GM21737 (cell line): ENCODE measurements around the gene AMACR.

Experiments
- ATAC-seq: cut with Tn5 transposase; IDR thresholded peaks from one replicate; pipeline ENCODE4 v1.9.1; 2021; ENCODE audit warnings: mild to moderate bottlenecking, moderate library complexity; ENCODE audit not compliant: unreplicated experiment

The AMACR gene

GRCh38 chr5:34007621-34008600, at the start of gene AMACR:
Gene AMACR, minus strand, starts transcription at chr5:34008050. Its CDS starts 31 bp downstream, at chr5:34008019.
- ATAC-seq, result peak; percentile 95

- no peak for ATAC-seq
Measured at GRCh38 chr5:34057569-34057968, 49.7 kb upstream of the AMACR start.

GRCh38 chr5:34057118-34057517, 49.3 kb upstream of the AMACR start:
- no peak for ATAC-seq

- ATAC-seq, result no peak
Measured at GRCh38 chr5:34055667-34056066, 47.8 kb upstream of the AMACR start.

GRCh38 chr5:34054400-34054729, 46.5 kb upstream of the AMACR start:
- no peak for ATAC-seq

- no peak for ATAC-seq
Measured at GRCh38 chr5:34053571-34054399, 45.9 kb upstream of the AMACR start.

GRCh38 chr5:34053133-34053532, 45.3 kb upstream of the AMACR start:
- ATAC-seq, result no peak

- no peak for ATAC-seq
Measured at GRCh38 chr5:34051374-34051980, 43.6 kb upstream of the AMACR start.

GRCh38 chr5:34047774-34048572, 40.1 kb upstream of the AMACR start:
- no peak for ATAC-seq

- ATAC-seq, result no peak
Measured at GRCh38 chr5:34047143-34047542, 39.3 kb upstream of the AMACR start.

- ATAC-seq, result no peak
Measured at GRCh38 chr5:34045996-34046395, 38.1 kb upstream of the AMACR start.

- no peak for ATAC-seq
Measured at GRCh38 chr5:34045023-34045422, 37.2 kb upstream of the AMACR start.

- ATAC-seq, result no peak
Measured at GRCh38 chr5:34043099-34043876, 35.4 kb upstream of the AMACR start, which contains the start of gene C1QTNF3. Gene C1QTNF3, minus strand, starts transcription at chr5:34043213. Its CDS starts 88 bp downstream, at chr5:34043125.

- no peak for ATAC-seq
Measured at GRCh38 chr5:34042321-34042720, 34.5 kb upstream of the AMACR start.

- ATAC-seq, result no peak
Measured at GRCh38 chr5:34041247-34041972, 33.6 kb upstream of the AMACR start.

- ATAC-seq, result no peak
Measured at GRCh38 chr5:34040472-34040871, 32.6 kb upstream of the AMACR start.

- ATAC-seq, result no peak
Measured at GRCh38 chr5:34039398-34040157, 31.7 kb upstream of the AMACR start.

- no peak for ATAC-seq
Measured at GRCh38 chr5:34038838-34039237, 31.0 kb upstream of the AMACR start.
